Measurements from ENCODE around the gene MIDN.

MIDN gene

GRCh38 chr19:1220976-1221903 lies 27.1 kb upstream of the MIDN start:
- DNase-seq (ENCODE audit: low read depth, low spot score): no peak

DNA sequence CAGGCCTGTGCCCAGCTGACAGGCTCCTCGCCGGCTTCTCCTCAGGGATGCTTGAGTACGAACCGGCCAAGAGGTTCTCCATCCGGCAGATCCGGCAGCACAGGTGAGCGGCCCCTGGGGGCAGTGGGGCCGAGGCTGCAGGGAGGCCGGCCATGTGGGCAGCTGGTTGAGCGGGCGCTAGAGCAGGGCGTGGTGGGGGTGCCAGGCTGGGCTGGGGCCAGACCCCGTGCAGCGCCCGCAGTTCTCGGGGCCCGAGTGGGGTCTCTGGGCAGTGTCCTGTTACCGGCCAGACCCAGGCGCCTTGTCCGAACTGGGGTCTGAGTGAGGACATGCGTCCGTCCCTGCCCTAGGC lies 26.5 kb upstream of the MIDN start:
- no peak for DNase-seq (ENCODE audit: low read depth, low spot score)

GRCh38 chr19:1222394-1222793 lies 26.0 kb upstream of the MIDN start:
- DNase-seq (ENCODE audit: low read depth, low spot score): no peak

DNA sequence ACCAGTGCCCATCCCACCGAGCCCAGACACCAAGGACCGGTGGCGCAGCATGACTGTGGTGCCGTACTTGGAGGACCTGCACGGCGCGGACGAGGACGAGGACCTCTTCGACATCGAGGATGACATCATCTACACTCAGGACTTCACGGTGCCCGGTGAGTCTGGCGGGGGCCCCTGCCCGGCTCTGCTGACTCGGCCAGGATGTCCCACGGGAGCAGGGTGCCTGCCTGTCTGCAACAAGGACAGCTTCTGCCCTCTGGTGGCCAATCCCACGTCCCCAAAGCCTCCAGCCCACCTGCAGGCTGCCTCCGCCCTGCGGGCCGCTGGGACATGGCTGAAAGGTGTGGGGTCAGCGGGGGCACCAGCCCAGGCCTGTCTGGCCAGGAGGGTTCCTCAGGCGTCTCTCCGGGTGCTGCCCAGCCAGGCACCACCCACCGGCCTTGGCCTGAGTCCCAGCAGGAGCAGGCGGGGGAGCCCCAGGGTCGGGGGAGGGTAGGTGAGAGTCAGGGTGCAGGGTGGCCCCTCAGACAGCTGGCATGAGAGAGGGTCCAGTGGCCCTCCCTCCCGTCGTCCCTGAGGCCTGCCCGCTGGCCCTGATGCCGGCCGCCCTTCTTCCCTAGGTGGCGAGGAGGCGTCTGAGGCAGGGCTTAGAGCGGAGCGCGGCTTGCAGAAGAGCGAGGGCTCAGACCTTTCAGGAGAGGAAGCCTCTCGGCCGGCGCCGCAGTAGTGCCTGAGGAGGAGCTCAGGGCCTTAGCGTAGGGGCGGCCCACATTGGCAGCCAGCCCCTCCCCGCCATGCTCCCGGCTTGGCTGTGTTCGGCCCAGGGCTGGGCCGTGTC lies 25.1 kb upstream of the MIDN start:
- no peak for DNase-seq (ENCODE audit: low read depth, low spot score)

DNA sequence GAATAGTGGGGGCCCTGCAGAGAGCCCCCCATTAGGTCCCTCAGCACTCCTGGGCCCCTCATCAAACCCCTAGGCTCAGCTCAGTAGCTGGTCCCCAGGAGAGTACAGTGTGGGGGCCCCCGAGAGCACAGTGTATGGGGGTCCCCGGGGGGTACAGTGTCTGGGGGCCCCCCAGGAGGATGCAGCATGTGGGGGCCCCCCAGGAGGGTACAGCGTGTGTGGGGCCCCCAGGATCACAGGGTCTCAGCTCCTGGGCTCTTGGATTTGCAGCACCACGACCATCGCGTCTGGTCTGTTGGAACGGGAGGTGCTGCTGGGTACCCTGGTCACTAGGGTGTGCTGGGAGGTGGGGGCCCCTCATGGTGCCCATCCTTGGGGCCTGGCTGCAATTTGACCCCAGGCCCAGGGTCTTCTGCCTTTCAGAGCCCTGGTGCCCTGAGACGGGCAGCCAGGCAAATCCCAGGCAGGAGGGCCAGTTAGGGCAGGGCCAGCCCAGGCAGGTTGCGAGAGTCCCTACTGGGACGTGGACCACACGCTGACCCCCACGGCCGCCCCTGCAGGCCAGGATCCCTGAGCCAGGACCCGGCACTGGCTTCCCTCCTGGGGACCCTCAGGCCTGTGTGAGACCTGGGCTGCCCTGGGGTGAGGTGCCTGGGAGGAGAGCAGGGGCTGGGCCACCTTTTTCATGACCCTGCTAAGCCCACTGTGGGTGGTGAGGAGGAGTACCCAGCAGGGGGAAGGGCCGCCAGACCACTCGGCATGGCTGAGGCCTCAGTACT lies 24.1 kb upstream of the MIDN start:
- DNase-seq (ENCODE audit: low read depth, low spot score): no peak

DNA sequence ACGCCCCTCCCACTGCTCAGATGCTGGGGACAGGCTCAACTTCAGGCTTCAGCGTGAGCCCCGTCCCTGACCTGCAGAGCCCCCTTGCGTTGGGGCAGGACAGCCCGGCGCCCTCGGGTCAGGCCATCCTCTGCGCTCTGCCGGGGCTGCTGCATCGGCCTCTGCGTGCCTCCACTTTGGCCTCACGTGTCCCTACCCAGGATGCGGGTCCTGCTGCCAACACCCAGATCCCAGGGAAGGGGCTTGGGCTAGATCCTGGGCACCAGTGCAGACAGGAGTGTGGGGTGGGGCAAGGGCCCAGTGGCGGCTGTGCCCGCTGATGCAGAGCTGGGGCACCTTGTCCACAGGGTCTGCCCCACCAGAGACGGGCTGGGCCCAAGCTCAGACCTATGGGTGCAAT lies 23.5 kb upstream of the MIDN start:
- no peak for DNase-seq (ENCODE audit: low read depth, low spot score)

GRCh38 chr19:1225440-1226226 lies 22.8 kb upstream of the MIDN start:
- DNase-seq (ENCODE audit: low read depth, low spot score): no peak

DNA sequence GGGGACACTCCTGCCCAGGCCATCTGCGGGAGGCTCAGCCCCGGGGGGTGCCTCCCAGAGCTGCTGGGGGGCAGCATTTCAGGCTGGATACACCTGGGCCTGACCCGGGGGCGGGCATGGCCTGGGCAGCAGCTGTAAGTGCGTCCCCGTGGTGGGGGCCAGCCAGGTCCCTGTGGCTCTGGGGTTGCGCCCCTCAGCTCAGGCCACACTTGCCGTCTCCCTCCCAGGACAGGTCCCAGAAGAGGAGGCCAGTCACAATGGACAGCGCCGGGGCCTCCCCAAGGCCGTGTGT lies 22.2 kb upstream of the MIDN start:
- DNase-seq (ENCODE audit: low read depth, low spot score): no peak

DNA sequence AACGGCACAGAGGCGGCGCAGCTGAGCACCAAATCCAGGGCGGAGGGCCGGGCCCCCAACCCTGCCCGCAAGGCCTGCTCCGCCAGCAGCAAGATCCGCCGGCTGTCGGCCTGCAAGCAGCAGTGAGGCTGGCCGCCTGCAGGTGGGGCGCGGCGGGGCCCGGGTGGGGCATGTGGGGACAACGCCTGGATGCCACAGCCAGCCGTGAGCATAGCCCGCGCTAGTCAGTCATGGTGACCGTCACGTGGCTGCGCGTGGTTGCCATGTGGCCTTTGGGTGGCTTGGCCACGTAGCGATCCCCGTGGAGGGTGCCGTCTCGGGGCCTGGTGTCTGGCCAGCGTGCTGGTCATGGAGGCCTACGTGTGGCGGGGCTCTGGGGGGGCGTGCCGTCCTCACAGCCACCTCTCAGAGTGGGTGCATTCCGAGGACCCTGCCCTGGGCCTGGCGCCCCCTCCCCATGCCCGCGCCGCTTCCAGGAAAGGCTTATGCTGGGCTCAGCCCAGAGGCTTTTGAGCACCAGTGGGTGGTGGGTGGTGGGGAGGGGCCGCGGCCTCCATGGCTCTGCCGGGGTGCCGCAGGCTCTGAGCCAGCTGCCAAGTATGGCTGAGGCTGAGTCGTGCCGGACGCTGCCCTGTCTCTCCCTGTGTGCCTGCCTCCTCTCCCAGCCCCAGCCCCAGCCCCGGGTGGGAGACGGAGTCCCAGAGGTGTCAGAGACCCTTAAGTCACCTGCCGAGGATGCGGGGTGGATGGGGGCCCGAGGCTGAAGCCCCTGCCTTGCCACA lies 21.7 kb upstream of the MIDN start:
- DNase-seq (ENCODE audit: low read depth, low spot score): no peak

GRCh38 chr19:1227304-1228054 lies 20.9 kb upstream of the MIDN start:
- no peak for DNase-seq (ENCODE audit: low read depth, low spot score)

GRCh38 chr19:1228161-1228957 lies 20.0 kb upstream of the MIDN start:
- DNase-seq (ENCODE audit: low read depth, low spot score): no peak

DNA sequence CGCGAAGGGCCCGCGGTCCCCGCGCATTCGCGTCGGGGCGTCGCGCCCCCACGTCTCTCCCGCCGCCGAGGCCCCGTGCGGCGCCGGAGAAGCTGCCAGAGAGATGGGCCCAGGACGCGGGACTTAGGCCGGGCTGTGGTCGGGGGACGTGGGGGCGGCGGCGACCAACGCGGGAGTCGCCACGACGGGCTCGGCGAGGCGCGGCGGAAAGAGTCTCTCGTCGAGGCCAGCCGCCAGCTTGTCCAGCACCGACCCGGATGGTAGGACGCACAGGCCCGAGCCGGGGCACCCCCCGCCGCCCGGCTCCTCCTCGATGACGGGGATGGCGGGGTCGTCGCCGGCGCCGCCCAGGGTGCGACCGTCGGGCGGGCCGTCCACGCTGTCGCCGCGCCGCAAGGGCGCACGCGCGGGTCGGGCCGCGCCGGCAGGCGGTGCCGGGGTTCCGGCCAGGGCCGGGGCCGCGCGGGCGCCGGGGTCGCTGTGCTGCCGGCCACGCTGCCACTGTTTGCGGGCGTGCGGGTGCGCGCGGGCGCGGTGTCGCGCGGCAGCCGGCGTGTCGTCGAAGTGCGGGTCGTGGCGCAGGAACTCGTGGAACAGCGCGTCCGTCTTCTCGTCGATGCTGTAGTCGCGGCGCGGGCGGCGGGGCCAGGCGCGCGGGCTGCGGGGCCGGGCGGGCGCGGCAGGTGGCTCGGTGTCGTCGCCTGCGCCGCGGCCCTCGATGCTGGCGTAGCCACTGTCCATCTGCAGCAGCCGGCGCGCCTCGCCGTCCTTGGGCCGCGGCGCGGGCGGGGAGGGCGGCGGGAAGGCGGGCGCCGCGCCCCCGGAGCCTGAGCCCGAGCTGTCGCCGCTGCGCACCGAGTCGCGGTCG lies 19.1 kb upstream of the MIDN start:
- no peak for DNase-seq (ENCODE audit: low read depth, low spot score)

DNA sequence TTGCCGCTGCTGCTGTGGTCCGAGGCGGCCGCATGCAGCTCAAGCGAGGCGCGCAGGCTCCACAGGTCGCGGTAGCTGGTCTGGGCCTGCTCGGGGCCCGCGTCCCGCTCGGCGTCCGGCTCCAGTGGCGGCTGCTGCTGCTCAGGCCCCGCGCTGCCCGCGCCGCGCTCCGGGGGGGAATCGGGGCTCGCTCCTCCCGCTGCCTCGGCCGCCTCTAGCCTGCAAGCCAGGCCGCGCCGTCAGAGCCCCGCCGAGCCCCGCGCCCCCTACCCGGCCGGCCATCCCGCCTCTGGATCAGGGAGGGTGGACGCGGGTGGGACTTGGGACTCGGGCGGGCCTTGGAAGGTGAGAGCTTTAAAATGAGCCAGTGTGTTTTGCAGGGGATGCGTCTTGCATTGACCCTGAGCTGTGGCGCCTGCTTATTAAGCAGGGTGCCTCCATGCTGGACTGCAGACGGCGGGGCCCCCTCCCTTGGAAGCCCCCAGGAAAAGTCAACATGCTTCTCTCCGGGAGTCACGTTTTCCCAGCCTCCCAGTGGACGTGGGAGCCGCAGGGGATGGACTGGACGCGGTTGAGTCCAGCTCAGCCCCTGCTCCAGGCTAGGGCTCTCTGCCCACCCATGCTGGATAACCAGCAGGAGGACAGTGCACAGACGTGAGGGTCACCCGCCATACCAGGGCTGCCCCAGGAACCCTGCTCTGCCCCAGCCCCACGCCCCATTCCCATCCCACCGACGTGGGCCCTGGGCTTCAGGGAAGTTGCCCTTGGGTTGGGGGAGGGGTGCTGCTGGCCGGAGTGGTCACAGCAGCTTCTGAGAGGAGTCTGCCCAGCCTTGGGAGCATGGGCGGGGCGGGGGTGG lies 18.2 kb upstream of the MIDN start:
- no peak for DNase-seq (ENCODE audit: low read depth, low spot score)

- no peak for DNase-seq (ENCODE audit: low read depth, low spot score)
Observed at GRCh38 chr19:1230783-1231489, 17.4 kb upstream of the MIDN start.

- DNase-seq (ENCODE audit: low read depth, low spot score): no peak
Observed at GRCh38 chr19:1231729-1232637, 16.4 kb upstream of the MIDN start.

Data from activated naive CD8-positive, alpha-beta T cell treated with anti-CD3 and anti-CD28 coated beads, Interleukin-2, amount 50 U/mL, for 16 hours (primary cell).